Measurements from ENCODE around the gene TTC13. TPM values are rescaled to one million over a fixed set of nuclear protein-coding genes. Genes with fewer than 3 reads are reported as not detected.

The TTC13 gene
- total RNA-seq, 1 experiment from 2014 or later: 12.3 TPM

DNA sequence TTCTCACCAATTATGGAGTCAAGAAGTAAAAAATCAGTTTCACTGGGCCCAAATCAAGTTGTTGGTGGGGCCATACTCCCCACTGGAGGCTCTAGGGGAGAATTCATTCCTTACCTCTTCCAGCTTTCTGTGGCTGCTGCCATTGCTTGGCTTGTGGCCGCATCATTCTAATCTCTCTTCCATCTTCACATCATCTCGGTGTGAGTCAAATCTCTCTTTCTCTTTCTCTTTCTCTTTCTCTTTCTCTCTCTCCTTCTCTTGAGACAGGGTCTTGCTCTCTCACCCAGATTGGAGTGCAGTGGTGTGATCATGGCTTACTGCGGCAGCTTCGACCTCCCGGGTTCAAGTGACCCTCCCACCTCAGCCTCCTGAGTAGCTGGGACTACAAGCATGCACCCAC, 33.3 kb upstream of the TTC13 start:
- Histone ChIP-seq H3K9me3 (ENCODE audit: control insufficient read depth in 1 of 2, insufficient read depth in 1 of 2, low read depth in 1 of 2, low read length in 2 of 2) (no peaks in the 10 kb centered on the region; a peak in 1 of 4 replicates), H3K27me3 (ENCODE audit: insufficient read depth, low read length) (no peaks in the 10 kb centered on the region), H3K4me2 (ENCODE audit: low read length) (no peak overlapping the region), H4K20me1 (ENCODE audit: insufficient read depth) (no peaks in the 10 kb centered on the region), H3K4me3 (replicated peaks in 1 of 2; ENCODE audit: low read depth in 1 of 2, low read length in 2 of 2) (no peak overlapping the region), H3K79me2 (ENCODE audit: insufficient read depth, low read length) (no peaks in the 10 kb centered on the region), H3K9ac (ENCODE audit: low read length) (no peak overlapping the region), H3K36me3 (ENCODE audit: control insufficient read depth in 1 of 2, insufficient read depth in 2 of 2, low read length in 2 of 2) (no peaks in the 10 kb centered on the region), H3K4me1 (ENCODE audit: control insufficient read depth in 1 of 2, insufficient read depth in 2 of 2, low read length in 2 of 2) (no peaks in the 10 kb centered on the region), H3K27ac (ENCODE audit: low read depth, low read length) (no peak overlapping the region), H3K9me2 (ENCODE audit: insufficient read depth) (no peaks in the 10 kb centered on the region), H2AFZ (ENCODE audit: low read depth, low read length, poor library complexity, severe bottlenecking) (no peak overlapping the region)
- ATAC-seq: no peak
- RAD21 ChIA-PET (ENCODE audit: low non-redundant PET in 1 of 2, low total read pairs in 2 of 2, uncharacterized antibody in 2 of 2, unreplicated experiment in 2 of 2): no interaction called here
- CTCF ChIA-PET: no interaction called here
- POLR2A ChIA-PET: no interaction called here
- no peak for TF ChIP-seq CEBPB (IDR thresholded peaks at IDR 0.05; ENCODE audit: low read depth)
- intact Hi-C loops (cut with micrococcal nuclease): no loop called here
- DNase-seq (ENCODE audit: low read depth, low spot score): no peak
- no TSS peak for BruUV-seq (replicated peaks)

DNA sequence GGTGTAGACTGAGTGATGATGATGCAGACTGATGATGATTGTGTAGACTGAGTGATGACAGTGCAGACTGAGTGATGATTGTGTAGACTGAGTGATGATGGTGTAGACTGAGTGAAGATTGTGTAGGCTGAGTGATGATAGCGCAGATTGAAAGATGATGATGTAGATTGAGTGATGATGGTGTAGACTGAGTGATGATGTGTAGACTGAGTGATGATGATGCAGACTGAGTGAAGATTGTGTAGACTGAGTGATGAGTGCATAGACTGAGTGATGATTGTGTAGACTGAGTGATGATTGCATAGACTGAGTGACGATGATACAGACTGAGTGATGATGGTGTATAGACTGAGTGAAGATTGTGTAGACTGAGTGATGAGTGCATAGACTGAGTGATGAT, 32.7 kb upstream of the TTC13 start:
- ChIA-PET CTCF (no interaction called here), POLR2A (no interaction called here), RAD21 (ENCODE audit: low non-redundant PET in 1 of 2, low total read pairs in 2 of 2, uncharacterized antibody in 2 of 2, unreplicated experiment in 2 of 2) (no interaction called here)
- no peaks in the 10 kb centered on the region for H3K36me3 ChIP-seq (ENCODE audit: control insufficient read depth in 1 of 2, insufficient read depth in 2 of 2, low read length in 2 of 2)
- H3K9me3 ChIP-seq (ENCODE audit: control insufficient read depth in 1 of 2, insufficient read depth in 1 of 2, low read depth in 1 of 2, low read length in 2 of 2): no peaks in the 10 kb centered on the region; a peak in 1 of 4 replicates
- no peak overlapping the region for H3K4me3 ChIP-seq (replicated peaks in 1 of 2; ENCODE audit: low read depth in 1 of 2, low read length in 2 of 2)
- no peaks in the 10 kb centered on the region for H4K20me1 ChIP-seq (ENCODE audit: insufficient read depth)
- intact Hi-C loops (cut with micrococcal nuclease): no loop called here
- ATAC-seq (no peak), DNase-seq (ENCODE audit: low read depth, low spot score) (no peak)
- no peak overlapping the region for H3K9ac ChIP-seq (ENCODE audit: low read length)
- no peaks in the 10 kb centered on the region for H3K27me3 ChIP-seq (ENCODE audit: insufficient read depth, low read length)
- no peak overlapping the region for H3K4me2 ChIP-seq (ENCODE audit: low read length)
- TF ChIP-seq ZNF274 (IDR thresholded peaks at IDR 0.05; ENCODE audit: low read depth, low read length) (no peak), TCF7L2 (IDR thresholded peaks at IDR 0.05; ENCODE audit: borderline replicate concordance, extremely low read depth, insufficient read depth, insufficient read length) (no peak), POLR2AphosphoS5 (IDR thresholded peaks at IDR 0.05; ENCODE audit: low read depth, low read length) (no peak), SIN3A (IDR thresholded peaks at IDR 0.05; ENCODE audit: low read depth) (no peak), RAD21 (IDR thresholded peaks at IDR 0.05; ENCODE audit: low read depth) (no peak), POLR2A (IDR thresholded peaks at IDR 0.05; ENCODE audit: borderline replicate concordance, extremely low read depth, insufficient read depth, insufficient read length) (no peak), CEBPB (IDR thresholded peaks at IDR 0.05; ENCODE audit: low read depth) (no peak), JUND (IDR thresholded peaks at IDR 0.05) (no peak), EZH2phosphoT487 (IDR thresholded peaks at IDR 0.05; ENCODE audit: borderline replicate concordance) (no peak), FOSL1 (IDR thresholded peaks at IDR 0.05; ENCODE audit: low read depth) (no peak), SP1 (IDR thresholded peaks at IDR 0.05; ENCODE audit: low read depth) (no peak), ZFX (IDR thresholded peaks at IDR 0.05) (no peak), ATF3 (IDR thresholded peaks at IDR 0.05) (no peak), REST (IDR thresholded peaks at IDR 0.05; ENCODE audit: low read depth) (no peak), ELF1 (IDR thresholded peaks at IDR 0.05; ENCODE audit: borderline replicate concordance, low read depth) (no peak), SRF (IDR thresholded peaks at IDR 0.05; ENCODE audit: low read depth) (no peak)
- TF ChIP-seq, protein P1, sequence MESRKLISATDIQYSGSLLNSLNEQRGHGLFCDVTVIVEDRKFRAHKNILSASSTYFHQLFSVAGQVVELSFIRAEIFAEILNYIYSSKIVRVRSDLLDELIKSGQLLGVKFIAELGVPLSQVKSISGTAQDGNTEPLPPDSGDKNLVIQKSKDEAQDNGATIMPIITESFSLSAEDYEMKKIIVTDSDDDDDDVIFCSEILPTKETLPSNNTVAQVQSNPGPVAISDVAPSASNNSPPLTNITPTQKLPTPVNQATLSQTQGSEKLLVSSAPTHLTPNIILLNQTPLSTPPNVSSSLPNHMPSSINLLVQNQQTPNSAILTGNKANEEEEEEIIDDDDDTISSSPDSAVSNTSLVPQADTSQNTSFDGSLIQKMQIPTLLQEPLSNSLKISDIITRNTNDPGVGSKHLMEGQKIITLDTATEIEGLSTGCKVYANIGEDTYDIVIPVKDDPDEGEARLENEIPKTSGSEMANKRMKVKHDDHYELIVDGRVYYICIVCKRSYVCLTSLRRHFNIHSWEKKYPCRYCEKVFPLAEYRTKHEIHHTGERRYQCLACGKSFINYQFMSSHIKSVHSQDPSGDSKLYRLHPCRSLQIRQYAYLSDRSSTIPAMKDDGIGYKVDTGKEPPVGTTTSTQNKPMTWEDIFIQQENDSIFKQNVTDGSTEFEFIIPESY (IDR thresholded peaks at IDR 0.05; ENCODE audit: extremely low read depth, insufficient replicate concordance, low read length): no peak
- H2AFZ ChIP-seq (ENCODE audit: low read depth, low read length, poor library complexity, severe bottlenecking): no peak overlapping the region
- no TSS peak for BruUV-seq (replicated peaks)
- H3K9me2 ChIP-seq (ENCODE audit: insufficient read depth): no peaks in the 10 kb centered on the region
- no peaks in the 10 kb centered on the region for H3K4me1 ChIP-seq (ENCODE audit: control insufficient read depth in 1 of 2, insufficient read depth in 2 of 2, low read length in 2 of 2)
- no peak overlapping the region for H3K27ac ChIP-seq (ENCODE audit: low read depth, low read length)
- H3K79me2 ChIP-seq (ENCODE audit: insufficient read depth, low read length): no peaks in the 10 kb centered on the region
